HG02759 (cell line): Measurements from ENCODE around the gene PLEKHA5.

Experiments used
- ATAC-seq: cut with Tn5 transposase; IDR thresholded peaks from one replicate; pipeline ENCODE4 v1.9.1; 2021; ENCODE audit warnings: mild to moderate bottlenecking, moderate library complexity; ENCODE audit not compliant: unreplicated experiment

The PLEKHA5 gene

GRCh38 chr12:19129122-19129485, 429 bp upstream of the PLEKHA5 start:
- ATAC-seq: no peak

GRCh38 chr12:19130224-19131024, 891 bp downstream of the PLEKHA5 start:
- no peak for ATAC-seq

- ATAC-seq: no peak
Measured at GRCh38 chr12:19131025-19131444, 1.5 kb downstream of the PLEKHA5 start.

GRCh38 chr12:19138551-19138950, 9.0 kb downstream of the PLEKHA5 start:
- ATAC-seq: no peak

GRCh38 chr12:19138956-19139355, 9.4 kb downstream of the PLEKHA5 start:
- ATAC-seq: no peak

- ATAC-seq: no peak
Measured at GRCh38 chr12:19139615-19140194, 10.2 kb downstream of the PLEKHA5 start.

GRCh38 chr12:19140381-19141236, 11.1 kb downstream of the PLEKHA5 start:
- no peak for ATAC-seq

GRCh38 chr12:19142499-19142898, 13.0 kb downstream of the PLEKHA5 start:
- ATAC-seq: no peak

- ATAC-seq: no peak
Measured at GRCh38 chr12:19144287-19144686, 14.8 kb downstream of the PLEKHA5 start.

- ATAC-seq: no peak
Measured at GRCh38 chr12:19144985-19145384, 15.5 kb downstream of the PLEKHA5 start.

- no peak for ATAC-seq
Measured at GRCh38 chr12:19148860-19149259, 19.3 kb downstream of the PLEKHA5 start.

GRCh38 chr12:19150273-19150900, 20.9 kb downstream of the PLEKHA5 start:
- ATAC-seq: no peak

GRCh38 chr12:19151298-19151697, 21.8 kb downstream of the PLEKHA5 start:
- no peak for ATAC-seq

GRCh38 chr12:19153396-19153795, 23.9 kb downstream of the PLEKHA5 start:
- no peak for ATAC-seq

GRCh38 chr12:19154686-19155085, 25.2 kb downstream of the PLEKHA5 start:
- ATAC-seq: no peak

- ATAC-seq: no peak
Measured at GRCh38 chr12:19155981-19156734, 26.6 kb downstream of the PLEKHA5 start.

- ATAC-seq: no peak
Measured at GRCh38 chr12:19158923-19159322, 29.4 kb downstream of the PLEKHA5 start.

GRCh38 chr12:19161216-19161615, 31.7 kb downstream of the PLEKHA5 start:
- ATAC-seq: no peak

GRCh38 chr12:19165451-19165850, 35.9 kb downstream of the PLEKHA5 start:
- ATAC-seq: no peak

GRCh38 chr12:19166387-19166786, 36.9 kb downstream of the PLEKHA5 start:
- ATAC-seq: no peak
